SK-N-SH (cell line): ENCODE data around the gene LHFPL6. TPM values are rescaled to one million over a fixed set of nuclear protein-coding genes. Genes with fewer than 3 reads are reported as not detected.

ENCODE experiments used
- CTCF ChIA-PET: fragments of 300-600, 350-600 bp; formaldehyde crosslinking; extraction: SDS; loops from one replicate; lab custom pipeline; 2021; lab: Yijun Ruan, JAX
- POLR2A ChIA-PET: fragments of 350-600 bp; sonication (Branson Sonifier 250); formaldehyde crosslinking; extraction: SDS; loops from one replicate; lab custom pipeline; 2020; ENCODE audit warnings: antibody characterized with exemption, inconsistent platforms; lab: Yijun Ruan, JAX
- DNase-seq: peaks from one replicate; pipeline ENCODE4 v3.0.0; 2012
- H2AFZ ChIP-seq: fragments of 200-600 bp; sonication (generic); 2 replicates; pipeline ENCODE4 v1.8.1; 2016; ENCODE audit warnings: antibody characterized with exemption, mild to moderate bottlenecking, low read depth
- H3F3A ChIP-seq: fragments of 200-600 bp; sonication (generic); replicated peaks from 2 replicates; pipeline ENCODE3; 2016; ENCODE audit warnings: antibody characterized with exemption, mild to moderate bottlenecking; ENCODE audit not compliant: insufficient read depth
- H3K27ac ChIP-seq, 2 experiments: fragments of 200-500 bp in 1 of 2; fragments of 200-600 bp in 1 of 2; sonication (Bioruptor generic) in 1 of 2; sonication (generic), shearing (Covaris generic) in 1 of 2; 2 replicates each; pipeline versions ENCODE4 v1.5.1 to v1.6.1; 2014 to 2016; ENCODE audit warnings: low read depth in 2 of 2, inconsistent platforms in 1 of 2, low read length in 1 of 2, mild to moderate bottlenecking in 1 of 2, mixed read lengths in 1 of 2
- H3K27me3 ChIP-seq: fragments of 200-600 bp; sonication (generic), shearing (Covaris generic); 2 replicates; pipeline ENCODE4 v1.6.1; 2016; ENCODE audit warnings: mixed run types; ENCODE audit not compliant: insufficient read depth
- H3K36me3 ChIP-seq, 2 experiments: fragments of 200-500 bp in 1 of 2; fragments of 200-600 bp in 1 of 2; sonication (Bioruptor generic) in 1 of 2; sonication (generic) in 1 of 2; replicated peaks in 1 of 2; 2 replicates each; pipeline versions ENCODE3 to v1.5.1; 2014 to 2016; ENCODE audit warnings: low read length in 1 of 2, mild to moderate bottlenecking in 1 of 2; ENCODE audit not compliant: insufficient read depth in 2 of 2, control insufficient read depth in 1 of 2
- H3K4me1 ChIP-seq, 2 experiments: fragments of 200-500 bp in 1 of 2; fragments of 200-600 bp in 1 of 2; sonication (Bioruptor generic) in 1 of 2; sonication (generic), shearing (Covaris generic) in 1 of 2; 2 replicates each; pipeline versions ENCODE4 v1.5.1 to v1.6.1; 2014 to 2016; ENCODE audit warnings: low read depth in 1 of 2, low read length in 1 of 2, mixed run types in 1 of 2; ENCODE audit not compliant: insufficient read depth in 2 of 2, control insufficient read depth in 1 of 2
- H3K4me2 ChIP-seq: fragments of 200-600 bp; sonication (generic), shearing (Covaris generic); 2 replicates; pipeline ENCODE4 v1.6.1; 2017; ENCODE audit warnings: mixed run types
- H3K4me3 ChIP-seq, 2 experiments: fragments of 200-500 bp in 1 of 2; fragments of 200-600 bp in 1 of 2; sonication (Bioruptor generic) in 1 of 2; sonication (generic), shearing (Covaris generic) in 1 of 2; 2 replicates each; pipeline versions ENCODE4 v1.5.1 to v1.8.1; 2014 to 2016; ENCODE audit warnings: low read depth in 2 of 2, inconsistent platforms in 1 of 2, low read length in 1 of 2, mild to moderate bottlenecking in 1 of 2, mixed read lengths in 1 of 2, moderate library complexity in 1 of 2
- H3K79me2 ChIP-seq: fragments of 200-600 bp; sonication (generic); 2 replicates; pipeline ENCODE4 v1.8.1; 2017; ENCODE audit warnings: mild to moderate bottlenecking; ENCODE audit not compliant: insufficient read depth
- H3K9ac ChIP-seq: fragments of 200-600 bp; sonication (generic); 2 replicates; pipeline ENCODE4 v1.6.1; 2017; ENCODE audit warnings: mixed run types
- H3K9me2 ChIP-seq: fragments of 200-600 bp; sonication (generic); 2 replicates; pipeline ENCODE4 v1.6.1; 2017; ENCODE audit warnings: mixed run types
- H3K9me3 ChIP-seq: fragments of 200-600 bp; sonication (generic); 2 replicates; pipeline ENCODE4 v1.6.1; 2017; ENCODE audit warnings: mixed run types, mild to moderate bottlenecking, moderate library complexity
- H4K20me1 ChIP-seq: fragments of 200-600 bp; sonication (generic); 2 replicates; pipeline ENCODE4 v1.6.1; 2017; ENCODE audit warnings: mild to moderate bottlenecking, mixed run types; ENCODE audit not compliant: insufficient read depth
- CHD2 ChIP-seq: fragments of 150-350 bp; IDR thresholded peaks from 2 replicates; pipeline ENCODE4 v1.6.1; 2018; ENCODE audit warnings: low read length; ENCODE audit not compliant: partially characterized antibody
- ELF1 ChIP-seq: IDR thresholded peaks from 2 replicates; pipeline ENCODE4 v1.4.0; 2012
- EZH2phosphoT487 ChIP-seq: fragments of 200-600 bp; sonication (generic); IDR thresholded peaks from 2 replicates; pipeline ENCODE4 v1.6.1; 2017; ENCODE audit warnings: low read depth, mixed run types, mild to moderate bottlenecking, antibody characterized with exemption, moderate library complexity, borderline replicate concordance
- FOSL2 ChIP-seq: IDR thresholded peaks from 2 replicates; pipeline ENCODE4 v1.4.0; 2012; ENCODE audit warnings: low read depth, mild to moderate bottlenecking, moderate library complexity, borderline replicate concordance
- FOXJ3 ChIP-seq: sonication (generic); formaldehyde crosslinking; IDR thresholded peaks from 2 replicates; pipeline ENCODE4 v1.5.1; 2020; ENCODE audit warnings: mild to moderate bottlenecking, missing genetic modification reagents
- GABPA ChIP-seq: IDR thresholded peaks from 2 replicates; pipeline ENCODE4 v1.4.0; 2012; ENCODE audit warnings: low read depth, mild to moderate bottlenecking
- JUND ChIP-seq: IDR thresholded peaks from 2 replicates; pipeline ENCODE4 v1.4.0; 2012
- MEF2A ChIP-seq: IDR thresholded peaks from 2 replicates; pipeline ENCODE4 v1.4.0; 2012; ENCODE audit warnings: low read depth, borderline replicate concordance
- MXI1 ChIP-seq: IDR thresholded peaks from 2 replicates; pipeline ENCODE4 v1.6.1; 2012; ENCODE audit warnings: mild to moderate bottlenecking, low read depth, low read length, improper control_type of control experiment
- NFIC ChIP-seq: IDR thresholded peaks from 2 replicates; pipeline ENCODE4 v1.4.0; 2012; ENCODE audit warnings: borderline replicate concordance
- POLR2AphosphoS5 ChIP-seq: IDR thresholded peaks from 2 replicates; pipeline ENCODE4 v1.6.1; 2012; ENCODE audit warnings: low read depth, low read length
- RCOR1 ChIP-seq: fragments of 150-350 bp; IDR thresholded peaks from 2 replicates; pipeline ENCODE4 v1.6.1; 2017; ENCODE audit warnings: antibody characterized with exemption, low read length
- RFX5 ChIP-seq: IDR thresholded peaks from 2 replicates; pipeline ENCODE4 v1.6.1; 2012; ENCODE audit warnings: mild to moderate bottlenecking, improper control_type of control experiment, low read length
- RXRA ChIP-seq: IDR thresholded peaks from 2 replicates; pipeline ENCODE4 v1.4.0; 2012; ENCODE audit warnings: low read depth, mild to moderate bottlenecking, borderline replicate concordance
- SIN3A ChIP-seq: IDR thresholded peaks from 2 replicates; pipeline ENCODE4 v1.6.1; 2012; ENCODE audit warnings: low read depth, mild to moderate bottlenecking, low read length, moderate library complexity, borderline replicate concordance
- SMC3 ChIP-seq: IDR thresholded peaks from 2 replicates; pipeline ENCODE4 v1.6.1; 2012; ENCODE audit warnings: low read depth, low read length, improper control_type of control experiment
- TCF12 ChIP-seq: IDR thresholded peaks from 2 replicates; pipeline ENCODE4 v1.4.0; 2012
- YY1 ChIP-seq: IDR thresholded peaks from 2 replicates; pipeline ENCODE4 v1.4.0; 2012; ENCODE audit warnings: low read depth, mild to moderate bottlenecking
- WGBS: methylation state at CpG from one replicate; pipeline ENCODE4 v1.1.6; 2017; ENCODE audit warnings: low lambda C conversion rate; 5-methylcytosine and 5-hydroxymethylcytosine counted together
- polyA plus RNA-seq, 3 experiments: library from polyadenylated mRNA; depleted of rRNA; stranded (reverse); fragments of >200 nt; gene quantifications; 2 replicates each; pipeline ENCODE4 v1.2.3, GENCODE V29; 2012
- TF ChIP-seq, protein P1 (sequence below): IDR thresholded peaks from 2 replicates; pipeline ENCODE4; 2012
- TF ChIP-seq, protein P2 (sequence below): IDR thresholded peaks from 2 replicates; pipeline ENCODE4 v1.4.0; 2012; ENCODE audit warnings: low read depth
- TF ChIP-seq, protein P3 (sequence below): fragments of 150-350 bp; IDR thresholded peaks from 2 replicates; pipeline ENCODE4 v1.6.1; 2016; ENCODE audit warnings: mild to moderate bottlenecking, low read depth, low read length

Gene LHFPL6
- polyA plus RNA-seq, 1 of the 3 experiments (the other 2 are of a cell fraction) = 22.2 TPM

GRCh38 chr13:39461685-39462266 is 141.2 kb downstream of the LHFPL6 start:
- POLR2A ChIA-PET = no interaction called here

GRCh38 chr13:39457274-39457673 is 145.7 kb downstream of the LHFPL6 start:
- Histone ChIP-seq H4K20me1 (no peaks in the 10 kb centered on the region), H3K4me1 (peaks cover 3 to 8% of the 10 kb centered on the region in 2 experiments; a peak in 3 of 4 replicates), H3K4me3 (no peak overlapping the region), H3K36me3 (no peaks in the 10 kb centered on the region), H3K4me2 (no peak overlapping the region), H3K9me3 (no peaks in the 10 kb centered on the region), H3K9me2 (no peaks in the 10 kb centered on the region), H3K27ac (no peak overlapping the region), H3K27me3 (no peaks in the 10 kb centered on the region), H3F3A (no peaks in the 10 kb centered on the region), H3K9ac (no peak overlapping the region), H2AFZ (no peak overlapping the region), H3K79me2 (no peaks in the 10 kb centered on the region)
- CTCF ChIA-PET = no interaction called here
- POLR2A ChIA-PET = no interaction called here
- DNase-seq = no peak
- WGBS = 95% methylated on average over 1 of the region's 1 CpG
- no peak for TF ChIP-seq FOSL2
- TF ChIP-seq RXRA = no peak
- TF ChIP-seq TCF12 = no peak
- TF ChIP-seq GABPA = no peak
- no peak for TF ChIP-seq CHD2
- TF ChIP-seq EZH2phosphoT487 = no peak
- TF ChIP-seq, protein P1, sequence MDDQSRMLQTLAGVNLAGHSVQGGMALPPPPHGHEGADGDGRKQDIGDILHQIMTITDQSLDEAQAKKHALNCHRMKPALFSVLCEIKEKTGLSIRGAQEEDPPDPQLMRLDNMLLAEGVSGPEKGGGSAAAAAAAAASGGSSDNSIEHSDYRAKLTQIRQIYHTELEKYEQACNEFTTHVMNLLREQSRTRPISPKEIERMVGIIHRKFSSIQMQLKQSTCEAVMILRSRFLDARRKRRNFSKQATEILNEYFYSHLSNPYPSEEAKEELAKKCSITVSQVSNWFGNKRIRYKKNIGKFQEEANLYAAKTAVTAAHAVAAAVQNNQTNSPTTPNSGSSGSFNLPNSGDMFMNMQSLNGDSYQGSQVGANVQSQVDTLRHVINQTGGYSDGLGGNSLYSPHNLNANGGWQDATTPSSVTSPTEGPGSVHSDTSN = no peak
- no peak for TF ChIP-seq SMC3
- TF ChIP-seq JUND = no peak
- no peak for TF ChIP-seq YY1
- no peak for TF ChIP-seq MXI1
- TF ChIP-seq POLR2AphosphoS5 = no peak
- TF ChIP-seq RFX5 = no peak
- TF ChIP-seq, protein P2, sequence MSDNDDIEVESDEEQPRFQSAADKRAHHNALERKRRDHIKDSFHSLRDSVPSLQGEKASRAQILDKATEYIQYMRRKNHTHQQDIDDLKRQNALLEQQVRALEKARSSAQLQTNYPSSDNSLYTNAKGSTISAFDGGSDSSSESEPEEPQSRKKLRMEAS = no peak
- TF ChIP-seq FOXJ3 (CRISPR knock-in tag) = no peak
- TF ChIP-seq SIN3A = no peak

More at GRCh38 chr13:39461685-39462266, 141.2 kb downstream of the LHFPL6 start:
- Histone ChIP-seq H3K9me3 (no peaks in the 10 kb centered on the region), H3K36me3 (no peaks in the 10 kb centered on the region), H2AFZ (no peak overlapping the region), H3K4me1 (no peaks in the 10 kb centered on the region; a peak in 2 of 4 replicates), H3K27ac (peak overlapping the region in 1 of 2 experiments; percentile 11; a peak in 1 of 4 replicates), H3K4me2 (no peak overlapping the region), H3F3A (no peaks in the 10 kb centered on the region), H3K27me3 (no peaks in the 10 kb centered on the region), H3K9ac (no peak overlapping the region), H4K20me1 (no peaks in the 10 kb centered on the region), H3K9me2 (no peaks in the 10 kb centered on the region), H3K79me2 (no peaks in the 10 kb centered on the region), H3K4me3 (no peak overlapping the region)
- CTCF ChIA-PET = interaction anchor here (0.9 kb wide), 1 partner anchor 11 kb away, joined by 4 read pairs; no protein-coding TSS in a partner anchor
- TF ChIP-seq FOSL2 (no peak), YY1 (no peak), RFX5 (no peak), RCOR1 (no peak), NFIC (no peak), GABPA (no peak), SMC3 (no peak), MEF2A (no peak), ELF1 (no peak)
- TF ChIP-seq, protein P2 = no peak
- TF ChIP-seq, protein P3, sequence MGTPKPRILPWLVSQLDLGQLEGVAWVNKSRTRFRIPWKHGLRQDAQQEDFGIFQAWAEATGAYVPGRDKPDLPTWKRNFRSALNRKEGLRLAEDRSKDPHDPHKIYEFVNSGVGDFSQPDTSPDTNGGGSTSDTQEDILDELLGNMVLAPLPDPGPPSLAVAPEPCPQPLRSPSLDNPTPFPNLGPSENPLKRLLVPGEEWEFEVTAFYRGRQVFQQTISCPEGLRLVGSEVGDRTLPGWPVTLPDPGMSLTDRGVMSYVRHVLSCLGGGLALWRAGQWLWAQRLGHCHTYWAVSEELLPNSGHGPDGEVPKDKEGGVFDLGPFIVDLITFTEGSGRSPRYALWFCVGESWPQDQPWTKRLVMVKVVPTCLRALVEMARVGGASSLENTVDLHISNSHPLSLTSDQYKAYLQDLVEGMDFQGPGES = no peak
- no peak for DNase-seq
- WGBS = 83% methylated on average over 1 of the region's 1 CpG
